D721Med (cell line): ENCODE results near the gene RINT1.

Source experiments
- DNase-seq: peaks from one replicate; pipeline ENCODE4 v3.0.0; 2011; ENCODE audit warnings: low spot score; ENCODE audit not compliant: insufficient read length
- FAIRE-seq: peaks from 2 replicates; lab custom pipeline; 2011; peaks lifted over from hg19 to GRCh38; lab: Jason Lieb, UNC
- CTCF ChIP-seq: IDR thresholded peaks from 2 replicates; pipeline ENCODE4 v1.5.1; 2012; ENCODE audit warnings: mild to moderate bottlenecking, control low read depth; ENCODE audit not compliant: insufficient read depth; ENCODE audit errors: missing control alignments

RINT1 gene

GRCh38 chr7:105531792-105532671, at the start of gene RINT1:
Gene RINT1 (plus strand): TSS chr7:105532201. CDS start chr7:105532316, 115 bp downstream.
- FAIRE-seq: no peak

GRCh38 chr7:105487579-105488571, 44.1 kb upstream of the RINT1 start:
- peak; percentile 31 for TF ChIP-seq CTCF
- DNase-seq: no peak
- no peak for FAIRE-seq

More at GRCh38 chr7:105531792-105532671, at the start of gene RINT1:
- peak; percentile 76 for TF ChIP-seq CTCF
- peak; percentile 45 for DNase-seq

- no peak for TF ChIP-seq CTCF
- no peak for DNase-seq
- no peak for FAIRE-seq
These were observed 42.6 kb upstream of the RINT1 start for GRCh38 chr7:105489409-105489808.

- DNase-seq (no peak), FAIRE-seq (no peak)
- TF ChIP-seq CTCF: no peak
These were observed 38.6 kb upstream of the RINT1 start for GRCh38 chr7:105493196-105493922.

GRCh38 chr7:105493923-105494315, 38.1 kb upstream of the RINT1 start:
- TF ChIP-seq CTCF: no peak
- no peak for FAIRE-seq
- DNase-seq: no peak

GRCh38 chr7:105496521-105496920, 35.5 kb upstream of the RINT1 start:
- no peak for TF ChIP-seq CTCF
- no peak for FAIRE-seq
- DNase-seq: no peak
